Liver (tissue), 9 donors: ENCODE data around the gene CYTL1. TPM values are rescaled to one million over a fixed set of nuclear protein-coding genes. Genes with fewer than 3 reads are reported as not detected.

Experiments
- DNase-seq: peaks from one replicate; pipeline ENCODE4 v3.0.0-alpha.2; 2017; ENCODE audit warnings: low spot score
- H3K27ac ChIP-seq, 2 donors: one replicate each; pipeline ENCODE4 v1.7.0; 2013; ENCODE audit warnings: inconsistent platforms in 2 of 2, low read length in 2 of 2, control low read depth in 1 of 2, low read depth in 1 of 2, mild to moderate bottlenecking in 1 of 2
- H3K27me3 ChIP-seq, 4 donors: one replicate each; pipeline versions ENCODE4 v1.6.1 to v1.7.0; 2013; ENCODE audit warnings: low read length in 3 of 4, inconsistent platforms in 1 of 4, mild to moderate bottlenecking in 1 of 4, moderate library complexity in 1 of 4; ENCODE audit not compliant: control insufficient read depth in 4 of 4, insufficient read depth in 4 of 4
- H3K36me3 ChIP-seq, 4 donors: one replicate each; pipeline versions ENCODE4 v1.6.1 to v1.7.0; 2013; ENCODE audit warnings: low read length in 3 of 4, mild to moderate bottlenecking in 3 of 4, low read depth in 1 of 4, moderate library complexity in 1 of 4; ENCODE audit not compliant: control insufficient read depth in 4 of 4, insufficient read depth in 3 of 4
- H3K4me1 ChIP-seq, 4 donors: one replicate each; pipeline versions ENCODE4 v1.6.1 to v1.7.0; 2013; ENCODE audit warnings: low read length in 3 of 4, mild to moderate bottlenecking in 3 of 4, moderate library complexity in 1 of 4; ENCODE audit not compliant: control insufficient read depth in 4 of 4, insufficient read depth in 4 of 4
- H3K4me3 ChIP-seq, 3 donors: one replicate each; pipeline versions ENCODE4 v1.6.1 to v1.7.0; 2013; ENCODE audit warnings: low read length in 3 of 3, control low read depth in 1 of 3, low read depth in 1 of 3, mild to moderate bottlenecking in 1 of 3
- H3K9ac ChIP-seq, 2 donors: one replicate each; pipeline ENCODE4 v1.7.0; 2013; ENCODE audit warnings: low read length in 2 of 2, mild to moderate bottlenecking in 2 of 2, moderate library complexity in 2 of 2, control low read depth in 1 of 2, low read depth in 1 of 2
- H3K9me3 ChIP-seq, 4 donors: one replicate each; pipeline versions ENCODE4 v1.6.1 to v1.7.0; 2013; ENCODE audit warnings: low read length in 3 of 4; ENCODE audit not compliant: control insufficient read depth in 4 of 4
- EGR1 ChIP-seq, 2 donors: IDR thresholded peaks; 2 replicates each; pipeline ENCODE4 v1.6.1; 2016 to 2018; ENCODE audit warnings: antibody characterized with exemption in 2 of 2, low read depth in 2 of 2
- FOXA1 ChIP-seq: IDR thresholded peaks from 2 replicates; pipeline ENCODE4 v1.6.1; 2016; ENCODE audit warnings: antibody characterized with exemption
- FOXA2 ChIP-seq: IDR thresholded peaks from 2 replicates; pipeline ENCODE4 v1.6.1; 2016; ENCODE audit warnings: antibody characterized with exemption
- HNF4A ChIP-seq, 2 donors: conservative IDR thresholded peaks; 2 replicates each; pipeline ENCODE4 v1.6.1; 2016; ENCODE audit warnings: antibody characterized with exemption in 2 of 2, mild to moderate bottlenecking in 2 of 2
- HNF4G ChIP-seq: IDR thresholded peaks from 2 replicates; pipeline ENCODE4 v1.6.1; 2016; ENCODE audit warnings: antibody characterized with exemption
- JUND ChIP-seq, 2 donors: IDR thresholded peaks; 2 replicates each; pipeline ENCODE4 v1.6.1; 2016; ENCODE audit warnings: antibody characterized with exemption in 2 of 2
- NR2F2 ChIP-seq: IDR thresholded peaks from 2 replicates; pipeline ENCODE4 v1.6.1; 2016; ENCODE audit warnings: antibody characterized with exemption
- RAD21 ChIP-seq, 2 donors: IDR thresholded peaks; 2 replicates each; pipeline ENCODE4 v1.6.1; 2016; ENCODE audit warnings: antibody characterized with exemption in 2 of 2, mild to moderate bottlenecking in 2 of 2
- RXRA ChIP-seq, 2 donors: IDR thresholded peaks; 2 replicates each; pipeline ENCODE4 v1.6.1; 2017 to 2018; ENCODE audit warnings: antibody characterized with exemption in 2 of 2, mild to moderate bottlenecking in 1 of 2
- SP1 ChIP-seq: IDR thresholded peaks from 2 replicates; pipeline ENCODE4 v1.6.1; 2018; ENCODE audit warnings: antibody characterized with exemption, mild to moderate bottlenecking
- YY1 ChIP-seq: IDR thresholded peaks from 2 replicates; pipeline ENCODE4 v1.6.1; 2016; ENCODE audit warnings: antibody characterized with exemption, mild to moderate bottlenecking
- WGBS: extraction: QIAGEN DNeasy Blood & Tissue Kit; methylation state at CpG from one replicate; pipeline ENCODE4 v1.1.7; 2013; 5-methylcytosine and 5-hydroxymethylcytosine counted together
- polyA plus RNA-seq, 2 donors: library from polyadenylated mRNA; stranded (reverse) in 1 of 2; unstranded in 1 of 2; fragments of 200-250 nt in 1 of 2; fragments of >200 nt in 1 of 2; fragmentation: Nextera tagmentation in 1 of 2; extraction: Ambion mirVana in 1 of 2; gene quantifications; one replicate each; pipeline versions ENCODE4 v1.2.1 to v1.2.3, GENCODE V29; 2013 to 2015
- total RNA-seq, 2 donors: library from RNA; depleted of rRNA; stranded (reverse); fragments of >200 nt; gene quantifications; one replicate each; pipeline ENCODE4 v1.2.3, GENCODE V29; 2014
- TF ChIP-seq, protein P1 (sequence below): IDR thresholded peaks from 2 replicates; pipeline ENCODE4 v1.6.1; 2016; ENCODE audit warnings: antibody characterized with exemption
- TF ChIP-seq, protein P2 (sequence below): fragments of 150-350 bp; IDR thresholded peaks from 2 replicates; pipeline ENCODE4 v1.5.1; 2017; ENCODE audit warnings: improper control_type of control experiment, low read depth, low read length; ENCODE audit not compliant: missing input control
- donor health status: healthy.
- donor health status: healthy.
- donor health status: healthy.
- donor health status: healthy.
- donor health status: healthy.

The CYTL1 gene
- total and polyA plus RNA-seq, 4 donors: 0.13 to 4.6 TPM; not detected in 2

DNA sequence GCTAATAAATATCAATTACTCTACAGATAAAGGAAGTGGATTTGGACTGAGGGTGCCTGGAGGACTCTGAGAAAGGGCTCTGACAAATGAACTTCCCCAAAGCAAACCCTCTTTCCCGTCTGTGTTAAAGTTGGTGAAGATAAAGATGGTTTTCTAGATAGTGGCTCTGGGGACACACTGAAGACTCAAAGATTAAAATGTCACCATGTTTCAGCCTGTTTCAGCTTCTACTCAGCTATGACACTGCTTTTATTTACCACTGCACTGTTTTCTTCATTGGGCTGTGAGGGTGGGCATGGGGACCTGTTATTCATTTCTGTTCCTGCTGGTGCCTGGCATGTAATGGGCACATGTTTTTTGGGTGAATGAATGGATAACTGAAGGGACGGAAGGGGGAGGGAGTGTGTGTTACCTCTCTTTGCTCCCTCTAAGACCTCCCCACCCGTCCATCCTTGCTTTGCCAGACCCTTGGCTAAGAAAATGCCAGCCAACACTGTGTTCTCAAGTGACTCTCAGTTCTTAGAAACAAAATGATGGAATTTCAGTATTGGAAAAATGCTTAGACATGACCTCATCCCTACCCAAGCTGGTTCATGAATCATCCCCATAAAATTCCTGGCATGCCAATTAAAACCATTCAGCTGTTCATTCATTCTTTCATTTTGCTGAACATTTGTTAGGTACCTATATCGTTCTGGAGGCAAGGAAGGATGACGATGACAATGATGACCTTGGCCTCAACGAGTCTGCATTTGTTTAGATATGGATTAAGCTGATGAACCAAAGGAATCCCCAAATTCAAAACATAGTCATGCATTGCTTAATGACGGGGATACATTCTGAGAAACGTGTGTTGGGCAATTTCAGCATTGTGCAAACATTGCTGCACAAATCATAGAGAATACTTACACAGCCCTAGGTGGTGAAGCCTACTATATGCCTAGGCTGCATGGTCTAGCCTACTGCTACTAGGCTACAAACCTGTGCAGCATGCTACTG is 18.6 kb upstream of the CYTL1 start:
- H3K27ac ChIP-seq: no peak overlapping the region
- no peak for DNase-seq

DNA sequence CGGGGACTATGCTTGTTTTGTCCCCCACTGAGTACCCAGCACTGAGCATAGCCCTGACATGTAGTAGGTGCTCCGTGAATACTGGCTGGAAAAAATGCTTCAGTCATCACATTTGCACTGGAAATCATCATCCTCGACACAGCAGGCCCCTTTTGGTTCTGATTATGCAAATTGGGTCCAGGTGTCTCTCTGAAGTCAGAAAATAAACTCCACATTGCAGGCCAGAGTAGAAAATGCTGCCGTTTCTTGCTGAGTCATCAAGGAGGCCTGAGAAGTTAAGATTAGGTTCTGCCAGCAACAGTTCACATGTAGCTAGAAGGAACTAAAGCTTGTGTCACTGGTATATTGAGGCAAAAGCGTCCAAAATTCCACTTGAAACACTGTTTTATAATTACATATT is 17.0 kb upstream of the CYTL1 start:
- Histone ChIP-seq H3K9ac (no peak overlapping the region), H3K4me1 (no peaks in the 10 kb centered on the region), H3K36me3 (no peaks in the 10 kb centered on the region), H3K9me3 (no peaks in the 10 kb centered on the region), H3K27ac (no peak overlapping the region), H3K27me3 (peaks cover 0 to 6% (median 5%) of the 10 kb centered on the region in 4 donors), H3K4me3 (no peak overlapping the region)
- WGBS: 33% methylated on average over 5 of the region's 5 CpGs
- DNase-seq: peak; percentile 52
- TF ChIP-seq EGR1 (IDR thresholded peaks at IDR 0.05; ENCODE audit: low read depth in 2 of 2): no peak
- TF ChIP-seq, protein P1, sequence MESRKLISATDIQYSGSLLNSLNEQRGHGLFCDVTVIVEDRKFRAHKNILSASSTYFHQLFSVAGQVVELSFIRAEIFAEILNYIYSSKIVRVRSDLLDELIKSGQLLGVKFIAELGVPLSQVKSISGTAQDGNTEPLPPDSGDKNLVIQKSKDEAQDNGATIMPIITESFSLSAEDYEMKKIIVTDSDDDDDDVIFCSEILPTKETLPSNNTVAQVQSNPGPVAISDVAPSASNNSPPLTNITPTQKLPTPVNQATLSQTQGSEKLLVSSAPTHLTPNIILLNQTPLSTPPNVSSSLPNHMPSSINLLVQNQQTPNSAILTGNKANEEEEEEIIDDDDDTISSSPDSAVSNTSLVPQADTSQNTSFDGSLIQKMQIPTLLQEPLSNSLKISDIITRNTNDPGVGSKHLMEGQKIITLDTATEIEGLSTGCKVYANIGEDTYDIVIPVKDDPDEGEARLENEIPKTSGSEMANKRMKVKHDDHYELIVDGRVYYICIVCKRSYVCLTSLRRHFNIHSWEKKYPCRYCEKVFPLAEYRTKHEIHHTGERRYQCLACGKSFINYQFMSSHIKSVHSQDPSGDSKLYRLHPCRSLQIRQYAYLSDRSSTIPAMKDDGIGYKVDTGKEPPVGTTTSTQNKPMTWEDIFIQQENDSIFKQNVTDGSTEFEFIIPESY: no peak
- TF ChIP-seq YY1: no peak
- no peak for TF ChIP-seq RAD21 (IDR thresholded peaks at IDR 0.05)
- no peak for TF ChIP-seq NR2F2

More for the DNA sequence above, 18.6 kb upstream of the CYTL1 start:
- Histone ChIP-seq H3K4me3 (no peak overlapping the region), H3K4me1 (no peaks in the 10 kb centered on the region), H3K9ac (no peak overlapping the region), H3K36me3 (no peaks in the 10 kb centered on the region), H3K27me3 (peaks cover 0 to 6% (median 5%) of the 10 kb centered on the region in 4 donors), H3K9me3 (no peaks in the 10 kb centered on the region)
- TF ChIP-seq SP1 (no peak), FOXA2 (no peak), FOXA1 (no peak), EGR1 (IDR thresholded peaks at IDR 0.05; ENCODE audit: low read depth in 2 of 2) (no peak), JUND (IDR thresholded peaks at IDR 0.05) (no peak), RAD21 (IDR thresholded peaks at IDR 0.05) (no peak), HNF4G (no peak)
- WGBS: 47% methylated on average over 8 of the region's 8 CpGs

DNA sequence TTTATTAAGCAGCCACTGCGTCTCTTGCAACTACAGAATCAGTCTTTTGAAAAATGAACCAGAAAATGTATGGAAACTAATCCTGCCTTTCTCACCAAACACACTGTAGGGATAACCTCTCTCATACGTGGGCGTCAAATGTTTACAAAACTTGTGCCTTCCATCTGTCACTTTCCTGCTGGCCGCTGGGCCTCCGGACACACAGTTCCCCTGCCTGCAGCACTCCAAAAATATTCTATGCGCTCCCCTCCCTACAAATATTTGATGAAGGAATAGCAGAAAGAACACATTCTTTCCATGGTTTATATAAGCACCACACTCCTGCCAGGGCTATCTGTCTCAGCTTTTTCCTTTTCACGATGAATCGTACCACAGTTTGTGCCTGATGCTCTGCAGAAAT is 14.9 kb upstream of the CYTL1 start:
- Histone ChIP-seq H3K36me3 (no peaks in the 10 kb centered on the region), H3K4me3 (no peak overlapping the region), H3K27ac (no peak overlapping the region), H3K4me1 (no peaks in the 10 kb centered on the region), H3K9me3 (no peaks in the 10 kb centered on the region), H3K9ac (no peak overlapping the region), H3K27me3 (peaks cover 0 to 5% (median 1%) of the 10 kb centered on the region in 4 donors)
- TF ChIP-seq HNF4A (conservative IDR thresholded peaks at IDR 0.05): no peak
- TF ChIP-seq NR2F2: no peak
- TF ChIP-seq, protein P2, sequence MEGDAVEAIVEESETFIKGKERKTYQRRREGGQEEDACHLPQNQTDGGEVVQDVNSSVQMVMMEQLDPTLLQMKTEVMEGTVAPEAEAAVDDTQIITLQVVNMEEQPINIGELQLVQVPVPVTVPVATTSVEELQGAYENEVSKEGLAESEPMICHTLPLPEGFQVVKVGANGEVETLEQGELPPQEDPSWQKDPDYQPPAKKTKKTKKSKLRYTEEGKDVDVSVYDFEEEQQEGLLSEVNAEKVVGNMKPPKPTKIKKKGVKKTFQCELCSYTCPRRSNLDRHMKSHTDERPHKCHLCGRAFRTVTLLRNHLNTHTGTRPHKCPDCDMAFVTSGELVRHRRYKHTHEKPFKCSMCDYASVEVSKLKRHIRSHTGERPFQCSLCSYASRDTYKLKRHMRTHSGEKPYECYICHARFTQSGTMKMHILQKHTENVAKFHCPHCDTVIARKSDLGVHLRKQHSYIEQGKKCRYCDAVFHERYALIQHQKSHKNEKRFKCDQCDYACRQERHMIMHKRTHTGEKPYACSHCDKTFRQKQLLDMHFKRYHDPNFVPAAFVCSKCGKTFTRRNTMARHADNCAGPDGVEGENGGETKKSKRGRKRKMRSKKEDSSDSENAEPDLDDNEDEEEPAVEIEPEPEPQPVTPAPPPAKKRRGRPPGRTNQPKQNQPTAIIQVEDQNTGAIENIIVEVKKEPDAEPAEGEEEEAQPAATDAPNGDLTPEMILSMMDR: no peak
- no peak for TF ChIP-seq RXRA (IDR thresholded peaks at IDR 0.05)
- TF ChIP-seq, protein P1: no peak
- TF ChIP-seq JUND (IDR thresholded peaks at IDR 0.05): no peak
- no peak for TF ChIP-seq SP1
- no peak for TF ChIP-seq RAD21 (IDR thresholded peaks at IDR 0.05)
- no peak for TF ChIP-seq FOXA1
- 50% methylated on average over 8 of the region's 8 CpGs for WGBS
- no peak for DNase-seq
